GM18870 (cell line): ENCODE results near the gene VRK2.

Experiments used
- ATAC-seq: cut with Tn5 transposase; IDR thresholded peaks from one replicate; pipeline ENCODE4 v1.9.1; 2021; ENCODE audit warnings: moderate library complexity; ENCODE audit not compliant: unreplicated experiment

VRK2 gene

GRCh38 chr2:58046585-58047372 is at the start of gene VRK2:
TSS of gene VRK2 (plus strand) at chr2:58046806. CDS start at chr2:58048832, 2,026 bp downstream.
- peak; percentile 82 for ATAC-seq

- peak; percentile 88 for ATAC-seq
These were observed 40.2 kb upstream of the VRK2 start for GRCh38 chr2:58006256-58006951.

GRCh38 chr2:58006952-58007284 is 39.7 kb upstream of the VRK2 start:
- peak; percentile 42 for ATAC-seq

- ATAC-seq: no peak
These were observed 36.0 kb upstream of the VRK2 start for GRCh38 chr2:58010599-58010998.

GRCh38 chr2:58019229-58019628 is 27.4 kb upstream of the VRK2 start:
- ATAC-seq: peak; percentile 65

- no peak for ATAC-seq
These were observed 21.3 kb upstream of the VRK2 start for GRCh38 chr2:58025150-58025933.

GRCh38 chr2:58027029-58027428 is 19.6 kb upstream of the VRK2 start:
- no peak for ATAC-seq

GRCh38 chr2:58030771-58031170 is 15.8 kb upstream of the VRK2 start:
- no peak for ATAC-seq

GRCh38 chr2:58032016-58032763 is 14.4 kb upstream of the VRK2 start:
- ATAC-seq: peak; percentile 52

- no peak for ATAC-seq
These were observed 13.9 kb upstream of the VRK2 start for GRCh38 chr2:58032764-58033080.

GRCh38 chr2:58033530-58033929 is 13.1 kb upstream of the VRK2 start:
- no peak for ATAC-seq

- ATAC-seq: peak; percentile 81
These were observed 11.3 kb upstream of the VRK2 start for GRCh38 chr2:58035352-58035751.

- ATAC-seq: peak; percentile 53
These were observed 7.4 kb upstream of the VRK2 start for GRCh38 chr2:58039170-58039611.

- ATAC-seq: no peak
These were observed 4.1 kb upstream of the VRK2 start for GRCh38 chr2:58042486-58042970.

- no peak for ATAC-seq
These were observed 2.5 kb upstream of the VRK2 start for GRCh38 chr2:58044145-58044544.

GRCh38 chr2:58045580-58046334 is 849 bp upstream of the VRK2 start:
- no peak for ATAC-seq

GRCh38 chr2:58046335-58046584 is 346 bp upstream of the VRK2 start:
- ATAC-seq: peak; percentile 29

- peak; percentile 29 for ATAC-seq
These were observed 848 bp downstream of the VRK2 start for GRCh38 chr2:58047373-58047935.

GRCh38 chr2:58047961-58048360 is 1.4 kb downstream of the VRK2 start:
- no peak for ATAC-seq

GRCh38 chr2:58051445-58051844 is 4.8 kb downstream of the VRK2 start:
- no peak for ATAC-seq
